Lung (tissue), 12 donors: ENCODE measurements around the gene FOXN1. TPM values are rescaled to one million over a fixed set of nuclear protein-coding genes. Genes with fewer than 3 reads are reported as not detected.

ENCODE experiments used
- ATAC-seq: fragments of 200-7000 bp; cut with Tn5 transposase; one replicate; pipeline ENCODE4 v1.9.1; 2020; ENCODE audit warnings: moderate number of reproducible peaks; ENCODE audit not compliant: insufficient read depth, low FRiP score
- DNase-seq, 3 donors: peaks; one replicate each; pipeline ENCODE4 v3.0.0-alpha.2; 2013 to 2017
- H3K27ac ChIP-seq, 2 donors: one replicate each; pipeline ENCODE4 v1.5.1; 2013; ENCODE audit warnings: mild to moderate bottlenecking in 2 of 2, moderate library complexity in 2 of 2, control low read depth in 1 of 2, inconsistent platforms in 1 of 2, low read depth in 1 of 2, low read length in 1 of 2
- H3K27me3 ChIP-seq, 3 donors: one replicate each; pipeline ENCODE4 v1.5.1; 2013; ENCODE audit warnings: low read length in 2 of 3; ENCODE audit not compliant: control insufficient read depth in 3 of 3, insufficient read depth in 3 of 3
- H3K36me3 ChIP-seq, 4 donors: one replicate each; pipeline ENCODE4 v1.5.1; 2013; ENCODE audit warnings: low read length in 4 of 4, mild to moderate bottlenecking in 1 of 4, moderate library complexity in 1 of 4; ENCODE audit not compliant: control insufficient read depth in 4 of 4, insufficient read depth in 4 of 4
- H3K4me1 ChIP-seq, 5 donors: one replicate each; pipeline ENCODE4 v1.5.1; 2013; ENCODE audit warnings: low read length in 5 of 5, mild to moderate bottlenecking in 2 of 5, moderate library complexity in 1 of 5; ENCODE audit not compliant: control insufficient read depth in 5 of 5, insufficient read depth in 5 of 5
- H3K4me3 ChIP-seq: one replicate; pipeline ENCODE4 v1.5.1; 2013; ENCODE audit warnings: mild to moderate bottlenecking, control low read depth, moderate library complexity
- H3K9ac ChIP-seq, 2 donors: one replicate each; pipeline ENCODE4 v1.5.1; 2013; ENCODE audit warnings: low read length in 2 of 2, control low read depth in 1 of 2; ENCODE audit not compliant: insufficient read depth in 1 of 2
- H3K9me3 ChIP-seq, 4 donors: one replicate each; pipeline ENCODE4 v1.5.1; 2013; ENCODE audit warnings: low read length in 3 of 4, mild to moderate bottlenecking in 1 of 4, moderate library complexity in 1 of 4; ENCODE audit not compliant: control insufficient read depth in 4 of 4, insufficient read depth in 3 of 4
- CTCF ChIP-seq: IDR thresholded peaks from 2 replicates; pipeline ENCODE4 v1.5.1; 2012; ENCODE audit warnings: mild to moderate bottlenecking; ENCODE audit errors: control extremely low read depth, extremely low read depth
- WGBS, 2 donors: extraction: QIAGEN DNeasy Blood & Tissue Kit; methylation state at CpG; one replicate each; pipeline ENCODE4 v1.1.7; 2013; 5-methylcytosine and 5-hydroxymethylcytosine counted together
- polyA plus RNA-seq, 2 donors: library from polyadenylated mRNA; stranded (reverse); fragments of 200-250 nt; gene quantifications; one replicate each; pipeline ENCODE4 v1.2.1, GENCODE V29; 2013
- total RNA-seq, 2 donors: library from RNA; depleted of rRNA in 1 of 2; stranded (reverse); fragments of >200 nt in 1 of 2; gene quantifications; one replicate each; pipeline ENCODE4 v1.2.1, GENCODE V29; 2014 to 2021
- donor health status: control.
- donor health status: control.
- donor health status: Bipolar disorder and iron deficiency.
- donor health status: healthy.
- donor health status: DM: yes; HTN: yes; CAD: no.

FOXN1 gene
- total and polyA plus RNA-seq, 4 donors = 0.13 to 0.25 (median 0.18) TPM; not detected in 1

- Histone ChIP-seq H3K27me3 (no peaks in the 10 kb centered on the region), H3K9ac (no peak overlapping the region), H3K9me3 (no peaks in the 10 kb centered on the region), H3K4me1 (no peaks in the 10 kb centered on the region), H3K36me3 (no peaks in the 10 kb centered on the region), H3K27ac (no peak overlapping the region), H3K4me3 (no peak overlapping the region)
- no peak for TF ChIP-seq CTCF
- no peak for ATAC-seq
- DNase-seq = no peak
- WGBS, 2 donors = 78 to 82% methylated on average over 7 of the region's 7 CpGs
Observed at GRCh38 chr17:28518578-28518977, 12.4 kb downstream of the FOXN1 start.

- no peaks in the 10 kb centered on the region for H3K9me3 ChIP-seq
Observed at GRCh38 chr17:28519236-28519635, 13.1 kb downstream of the FOXN1 start.

DNA sequence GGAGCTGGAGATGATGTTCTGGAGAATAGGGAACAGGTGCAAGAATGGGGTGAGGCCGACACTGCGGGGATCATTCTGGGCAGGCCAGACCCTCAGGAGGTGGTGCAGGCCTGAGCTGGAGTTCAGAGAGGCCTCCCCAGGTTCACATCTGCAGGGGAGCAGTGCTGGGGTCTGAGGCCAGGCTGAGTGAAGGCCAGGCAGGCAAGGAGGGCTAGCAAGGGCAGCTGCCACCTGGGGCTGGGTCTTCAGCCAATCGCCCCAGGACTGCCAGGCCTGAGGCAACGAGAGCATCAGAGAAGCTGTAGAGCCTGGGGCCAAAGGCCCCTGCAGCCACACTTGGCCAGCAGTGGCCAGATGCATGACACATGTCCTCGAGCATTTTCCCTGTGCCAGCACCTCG, 14.5 kb downstream of the FOXN1 start:
- WGBS, 2 donors = 71 to 92% methylated on average over 6 of the region's 6 CpGs

More at GRCh38 chr17:28519236-28519635, 13.1 kb downstream of the FOXN1 start:
- Histone ChIP-seq H3K4me1 (no peaks in the 10 kb centered on the region), H3K27me3 (no peaks in the 10 kb centered on the region), H3K27ac (no peak overlapping the region), H3K9ac (no peak overlapping the region), H3K4me3 (no peak overlapping the region), H3K36me3 (no peaks in the 10 kb centered on the region)
- DNase-seq (no peak), ATAC-seq (no peak)
- TF ChIP-seq CTCF = no peak
- 31 to 54% methylated on average over 5 of the region's 5 CpGs for WGBS, 2 donors

More for the DNA sequence above, 14.5 kb downstream of the FOXN1 start:
- Histone ChIP-seq H3K27me3 (no peaks in the 10 kb centered on the region), H3K36me3 (no peaks in the 10 kb centered on the region), H3K9ac (no peak overlapping the region), H3K4me1 (peaks cover 0 to 14% (median 0%) of the 10 kb centered on the region in 5 donors), H3K4me3 (no peak overlapping the region), H3K9me3 (no peaks in the 10 kb centered on the region), H3K27ac (no peak overlapping the region)
- DNase-seq = no peak
- TF ChIP-seq CTCF = no peak
- no peak for ATAC-seq
